KOPT-K1 (cell line): Measurements from ENCODE around the gene TMEM14A.
"Not testable (repeated sequence)": the region's sequence is repeated elsewhere in the genome, so short reads cannot be mapped to it uniquely, and the experiment has no call there.

Experiments
- H3K27ac ChIP-seq: fragments of 200-600 bp; sonication (generic); 2 replicates; pipeline ENCODE4 v1.5.1; 2016; ENCODE audit warnings: antibody characterized with exemption, mild to moderate bottlenecking, low read depth, low read length; ENCODE audit not compliant: poor library complexity, severe bottlenecking
- H3K36me3 ChIP-seq: fragments of 200-600 bp; sonication (generic); 2 replicates; pipeline ENCODE4 v1.5.1; 2017; ENCODE audit warnings: antibody characterized with exemption, mild to moderate bottlenecking, low read length, moderate library complexity; ENCODE audit not compliant: insufficient read depth
- H3K9me3 ChIP-seq: fragments of 200-600 bp; sonication (generic); 2 replicates; pipeline ENCODE4 v1.5.1; 2017; ENCODE audit warnings: antibody characterized with exemption, low read length, mild to moderate bottlenecking; ENCODE audit not compliant: insufficient read depth, poor library complexity, severe bottlenecking

The TMEM14A gene

GRCh38 chr6:52704060-52704459 is 33.1 kb downstream of the TMEM14A start:
- Histone ChIP-seq H3K27ac (no peak overlapping the region), H3K36me3 (no peaks in the 10 kb centered on the region), H3K9me3 (peaks cover 16% of the 10 kb centered on the region)

- not testable (repeated sequence) for H3K36me3 ChIP-seq, H3K27ac ChIP-seq
- peaks cover 16% of the 10 kb centered on the region for H3K9me3 ChIP-seq
Measured at GRCh38 chr6:52704781-52705502, 34.0 kb downstream of the TMEM14A start.

GRCh38 chr6:52706001-52706400 is 35.1 kb downstream of the TMEM14A start:
- H3K9me3 ChIP-seq, result peaks cover 16% of the 10 kb centered on the region
- H3K27ac ChIP-seq, result no peak overlapping the region
- no peaks in the 10 kb centered on the region for H3K36me3 ChIP-seq

- Histone ChIP-seq H3K36me3 (no peaks in the 10 kb centered on the region), H3K27ac (no peak overlapping the region), H3K9me3 (peaks cover 16% of the 10 kb centered on the region)
Measured at GRCh38 chr6:52707963-52708680, 37.2 kb downstream of the TMEM14A start.

GRCh38 chr6:52712136-52712535 is 41.2 kb downstream of the TMEM14A start:
- no peaks in the 10 kb centered on the region for H3K36me3 ChIP-seq

GRCh38 chr6:52714761-52715160 is 43.8 kb downstream of the TMEM14A start:
- H3K36me3 ChIP-seq, H3K27ac ChIP-seq, H3K9me3 ChIP-seq: not testable (repeated sequence)

More at GRCh38 chr6:52712136-52712535, 41.2 kb downstream of the TMEM14A start:
- Histone ChIP-seq H3K9me3 (peaks cover 16% of the 10 kb centered on the region), H3K27ac (no peak overlapping the region)

GRCh38 chr6:52718550-52718949 is 47.6 kb downstream of the TMEM14A start:
- no peaks in the 10 kb centered on the region for H3K36me3 ChIP-seq
- H3K9me3 ChIP-seq, result no peaks in the 10 kb centered on the region
- H3K27ac ChIP-seq, result no peak overlapping the region

- Histone ChIP-seq H3K27ac (no peak overlapping the region), H3K36me3 (no peaks in the 10 kb centered on the region), H3K9me3 (no peaks in the 10 kb centered on the region)
Measured at GRCh38 chr6:52720321-52720720, 49.4 kb downstream of the TMEM14A start.

- no peaks in the 10 kb centered on the region for H3K9me3 ChIP-seq
- H3K36me3 ChIP-seq, result no peaks in the 10 kb centered on the region
- no peak overlapping the region for H3K27ac ChIP-seq
Measured at GRCh38 chr6:52724042-52724405, 53.1 kb downstream of the TMEM14A start.

- Histone ChIP-seq H3K9me3 (no peaks in the 10 kb centered on the region), H3K36me3 (no peaks in the 10 kb centered on the region), H3K27ac (no peak overlapping the region)
Measured at GRCh38 chr6:52724406-52725121, 53.7 kb downstream of the TMEM14A start.

- Histone ChIP-seq H3K36me3 (no peaks in the 10 kb centered on the region), H3K9me3 (no peaks in the 10 kb centered on the region), H3K27ac (no peak overlapping the region)
Measured at GRCh38 chr6:52725143-52725534, 54.2 kb downstream of the TMEM14A start.

GRCh38 chr6:52725535-52726192 is 54.8 kb downstream of the TMEM14A start:
- Histone ChIP-seq H3K9me3 (no peaks in the 10 kb centered on the region), H3K27ac (no peak overlapping the region), H3K36me3 (no peaks in the 10 kb centered on the region)

- Histone ChIP-seq H3K27ac (no peak overlapping the region), H3K36me3 (no peaks in the 10 kb centered on the region), H3K9me3 (no peaks in the 10 kb centered on the region)
Measured at GRCh38 chr6:52726193-52726542, 55.3 kb downstream of the TMEM14A start.

GRCh38 chr6:52726741-52727535 is 56.0 kb downstream of the TMEM14A start:
- Histone ChIP-seq H3K36me3 (no peaks in the 10 kb centered on the region), H3K27ac (no peak overlapping the region)

More at GRCh38 chr6:52726741-52727535, 56.0 kb downstream of the TMEM14A start:
- no peaks in the 10 kb centered on the region for H3K9me3 ChIP-seq
